ENCODE results near the gene NPIPA5. TPM values are rescaled to one million over a fixed set of nuclear protein-coding genes. Genes with fewer than 3 reads are reported as not detected.
A peak's percentile ranks its signal among the peaks of the same experiment; 100 is the strongest.
"Not testable (repeated sequence)": the region's sequence is repeated elsewhere in the genome, so short reads cannot be mapped to it uniquely, and the experiment has no call there.

Gene NPIPA5
- total RNA-seq, 1 donor from 2014 or later, result 0.79 TPM

DNA sequence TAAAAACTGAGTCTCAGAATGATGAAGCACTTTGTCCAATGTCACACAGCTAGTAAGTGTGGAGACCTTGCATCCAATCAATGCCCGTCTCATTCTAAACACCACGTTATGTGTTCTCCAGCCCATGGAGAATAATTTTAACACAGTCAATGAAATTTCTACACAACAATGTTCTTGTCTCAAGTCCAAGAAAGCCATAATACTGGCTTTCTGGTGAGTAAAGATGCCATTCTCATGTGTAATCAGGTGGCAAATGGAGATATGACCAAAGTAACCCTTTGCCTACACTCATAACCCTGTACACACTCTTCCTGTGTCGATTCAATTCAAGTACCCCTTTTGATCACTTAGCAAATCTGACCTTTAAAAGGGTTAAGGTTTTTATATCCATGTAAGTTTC is 4.7 kb upstream of the NPIPA5 start:
- peak; percentile 56 for DNase-seq (ENCODE audit: low read depth)
- H3K27me3 ChIP-seq (ENCODE audit: control insufficient read depth, insufficient read depth, low read length); H3K36me3 ChIP-seq (ENCODE audit: control insufficient read depth, insufficient read depth, low read length); H3K4me3 ChIP-seq (ENCODE audit: low read depth, low read length); FAIRE-seq: not testable (repeated sequence)

DNA sequence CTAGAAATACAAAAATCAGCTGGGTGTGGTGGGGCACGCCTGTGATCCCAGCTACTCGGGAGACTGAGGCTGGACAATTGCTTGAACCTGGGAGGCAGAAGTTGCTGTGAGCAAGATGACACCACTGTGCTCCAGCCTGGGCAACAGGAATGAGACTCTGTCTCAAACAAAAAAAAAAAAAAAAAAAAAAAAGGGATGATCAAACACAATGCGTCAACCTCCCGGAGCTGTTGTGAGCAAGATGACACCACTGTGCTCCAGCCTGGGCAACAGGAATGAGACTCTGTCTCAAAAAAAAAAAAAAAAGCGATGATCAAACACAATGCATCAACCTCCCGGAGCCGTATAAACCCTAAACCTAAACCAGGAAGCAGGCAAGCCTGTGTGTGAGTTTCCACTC is 20.6 kb downstream of the NPIPA5 start:
- H3K36me3 ChIP-seq (ENCODE audit: control insufficient read depth, insufficient read depth, low read length); FAIRE-seq; H3K4me3 ChIP-seq (ENCODE audit: low read depth, low read length); DNase-seq (ENCODE audit: low read depth); H3K27me3 ChIP-seq (ENCODE audit: control insufficient read depth, insufficient read depth, low read length): not testable (repeated sequence)

- H3K27me3 ChIP-seq (ENCODE audit: control insufficient read depth, insufficient read depth, low read length); H3K36me3 ChIP-seq (ENCODE audit: control insufficient read depth, insufficient read depth, low read length); FAIRE-seq; H3K4me3 ChIP-seq (ENCODE audit: low read depth, low read length); DNase-seq (ENCODE audit: low read depth): not testable (repeated sequence)
Measured at GRCh38 chr16:15354846-15355245, 23.2 kb downstream of the NPIPA5 start.

DNA sequence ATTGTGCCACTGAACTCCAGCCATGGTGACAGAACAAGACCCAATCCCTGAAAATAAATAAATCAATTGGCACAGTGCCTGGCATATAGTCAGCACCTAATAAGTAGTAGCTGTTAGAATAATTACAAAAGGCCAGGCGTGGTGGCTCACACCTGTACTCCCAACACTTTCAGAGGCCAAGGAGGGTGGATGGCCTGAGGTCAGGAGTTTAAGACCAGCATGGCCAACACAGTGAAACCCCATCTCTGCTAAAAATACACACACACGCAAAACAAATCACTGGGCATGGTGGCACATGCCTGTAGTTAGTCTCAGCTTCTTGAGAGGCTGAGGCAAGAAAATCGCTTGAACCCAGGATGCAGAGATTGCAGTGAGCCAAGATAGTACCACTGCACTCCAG is 25.2 kb downstream of the NPIPA5 start:
- FAIRE-seq; H3K27me3 ChIP-seq (ENCODE audit: control insufficient read depth, insufficient read depth, low read length); H3K4me3 ChIP-seq (ENCODE audit: low read depth, low read length); H3K36me3 ChIP-seq (ENCODE audit: control insufficient read depth, insufficient read depth, low read length); DNase-seq (ENCODE audit: low read depth): not testable (repeated sequence)

GRCh38 chr16:15351745-15352144 is 26.3 kb downstream of the NPIPA5 start:
- not testable (repeated sequence) for H3K27me3 ChIP-seq (ENCODE audit: control insufficient read depth, insufficient read depth, low read length); FAIRE-seq; H3K36me3 ChIP-seq (ENCODE audit: control insufficient read depth, insufficient read depth, low read length); DNase-seq (ENCODE audit: low read depth); H3K4me3 ChIP-seq (ENCODE audit: low read depth, low read length)

DNA sequence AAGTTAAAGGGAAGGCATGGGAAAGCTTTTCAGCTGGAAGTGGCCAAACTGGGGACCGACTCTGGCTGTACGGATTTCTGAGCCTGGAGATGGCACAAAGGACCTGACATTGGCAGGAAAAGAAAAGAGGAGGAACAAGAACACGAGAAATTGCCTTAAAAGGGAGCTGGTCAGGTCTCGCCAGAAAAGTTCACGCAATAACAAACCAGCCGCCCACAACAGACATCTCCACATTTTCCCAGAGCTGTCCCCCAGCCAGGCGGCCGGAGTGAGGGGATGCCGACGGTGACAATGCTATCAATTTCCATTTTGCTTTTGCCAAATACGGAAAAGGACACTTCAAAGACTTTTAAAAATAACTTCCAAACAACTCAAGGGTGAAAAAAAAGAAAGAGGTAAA is 26.8 kb downstream of the NPIPA5 start:
- H3K4me3 ChIP-seq (ENCODE audit: low read depth, low read length); DNase-seq (ENCODE audit: low read depth); FAIRE-seq; H3K27me3 ChIP-seq (ENCODE audit: control insufficient read depth, insufficient read depth, low read length); H3K36me3 ChIP-seq (ENCODE audit: control insufficient read depth, insufficient read depth, low read length): not testable (repeated sequence)

GRCh38 chr16:15348721-15349120 is 29.4 kb downstream of the NPIPA5 start:
- not testable (repeated sequence) for H3K36me3 ChIP-seq (ENCODE audit: control insufficient read depth, insufficient read depth, low read length); DNase-seq (ENCODE audit: low read depth); H3K27me3 ChIP-seq (ENCODE audit: control insufficient read depth, insufficient read depth, low read length); FAIRE-seq; H3K4me3 ChIP-seq (ENCODE audit: low read depth, low read length)

DNA sequence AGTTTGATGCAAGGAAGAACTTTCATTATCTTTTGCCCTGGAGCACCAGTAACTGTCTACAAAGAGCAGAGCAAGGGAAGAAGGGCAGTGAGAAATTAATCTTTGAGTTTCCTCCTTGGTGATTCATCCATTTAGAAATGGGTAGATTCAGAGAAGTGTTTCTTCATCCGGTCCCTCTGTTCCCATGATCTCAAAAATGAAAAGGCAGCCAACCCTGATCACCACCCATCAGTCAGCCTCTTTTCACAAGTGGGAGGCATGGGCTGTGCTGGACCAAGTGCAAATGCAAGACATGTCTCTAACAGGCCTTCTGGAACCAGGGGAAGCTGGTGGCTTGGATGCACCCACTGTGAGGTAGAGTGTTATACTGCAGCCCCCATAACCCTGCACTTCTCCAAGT is 35.8 kb downstream of the NPIPA5 start:
- not testable (repeated sequence) for H3K36me3 ChIP-seq (ENCODE audit: control insufficient read depth, insufficient read depth, low read length); FAIRE-seq; H3K27me3 ChIP-seq (ENCODE audit: control insufficient read depth, insufficient read depth, low read length); DNase-seq (ENCODE audit: low read depth); H3K4me3 ChIP-seq (ENCODE audit: low read depth, low read length)

DNA sequence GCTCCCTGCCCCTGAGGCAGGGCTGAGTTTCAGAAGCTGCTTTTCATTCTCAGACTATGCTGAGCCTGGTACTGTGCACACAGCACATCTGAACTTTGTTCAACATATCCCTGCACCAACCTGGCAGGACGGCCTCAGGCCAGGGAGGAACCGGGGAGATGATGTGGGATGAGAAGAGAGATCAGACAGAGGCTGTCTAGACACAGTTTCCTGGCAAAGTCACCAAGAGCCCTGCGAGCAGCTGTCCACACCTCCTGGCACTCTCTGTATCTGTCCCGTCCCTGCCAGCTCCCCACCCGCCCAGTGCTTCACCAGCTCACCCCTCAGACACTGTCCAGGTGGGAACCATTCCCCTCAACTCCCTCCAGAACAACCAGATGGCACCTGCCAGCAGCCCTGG is 39.1 kb downstream of the NPIPA5 start:
- H3K27me3 ChIP-seq (ENCODE audit: control insufficient read depth, insufficient read depth, low read length); FAIRE-seq; H3K4me3 ChIP-seq (ENCODE audit: low read depth, low read length); H3K36me3 ChIP-seq (ENCODE audit: control insufficient read depth, insufficient read depth, low read length); DNase-seq (ENCODE audit: low read depth): not testable (repeated sequence)

- not testable (repeated sequence) for DNase-seq (ENCODE audit: low read depth); FAIRE-seq; H3K27me3 ChIP-seq (ENCODE audit: control insufficient read depth, insufficient read depth, low read length); H3K36me3 ChIP-seq (ENCODE audit: control insufficient read depth, insufficient read depth, low read length); H3K4me3 ChIP-seq (ENCODE audit: low read depth, low read length)
Measured at GRCh38 chr16:15337974-15338605, 40.0 kb downstream of the NPIPA5 start.

DNA sequence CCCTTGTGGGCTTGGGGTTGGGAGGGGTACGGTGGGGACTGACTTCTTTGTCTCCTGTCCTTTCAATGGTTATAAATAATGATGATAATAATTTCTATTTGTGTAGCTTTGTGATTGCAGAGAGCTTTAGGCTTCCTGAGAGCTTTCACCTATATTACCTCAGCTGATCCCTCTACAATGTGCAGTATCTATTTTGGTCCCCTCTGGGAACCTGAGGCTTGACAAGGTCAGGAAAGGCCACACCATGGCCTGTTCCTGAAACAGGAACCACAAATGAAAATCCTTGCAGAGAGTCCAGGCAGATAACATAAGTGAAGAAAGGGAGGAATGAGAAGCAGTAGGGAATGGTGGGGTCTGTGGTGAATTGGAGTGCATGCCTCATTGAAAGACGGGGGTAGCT is 42.5 kb downstream of the NPIPA5 start:
- not testable (repeated sequence) for FAIRE-seq; DNase-seq (ENCODE audit: low read depth); H3K4me3 ChIP-seq (ENCODE audit: low read depth, low read length); H3K27me3 ChIP-seq (ENCODE audit: control insufficient read depth, insufficient read depth, low read length); H3K36me3 ChIP-seq (ENCODE audit: control insufficient read depth, insufficient read depth, low read length)

- not testable (repeated sequence) for H3K27me3 ChIP-seq (ENCODE audit: control insufficient read depth, insufficient read depth, low read length); H3K4me3 ChIP-seq (ENCODE audit: low read depth, low read length); DNase-seq (ENCODE audit: low read depth); H3K36me3 ChIP-seq (ENCODE audit: control insufficient read depth, insufficient read depth, low read length); FAIRE-seq
Measured at GRCh38 chr16:15333969-15334368, 44.1 kb downstream of the NPIPA5 start.

GRCh38 chr16:15330978-15331377 is 47.1 kb downstream of the NPIPA5 start:
- not testable (repeated sequence) for FAIRE-seq; DNase-seq (ENCODE audit: low read depth); H3K4me3 ChIP-seq (ENCODE audit: low read depth, low read length); H3K27me3 ChIP-seq (ENCODE audit: control insufficient read depth, insufficient read depth, low read length); H3K36me3 ChIP-seq (ENCODE audit: control insufficient read depth, insufficient read depth, low read length)

DNA sequence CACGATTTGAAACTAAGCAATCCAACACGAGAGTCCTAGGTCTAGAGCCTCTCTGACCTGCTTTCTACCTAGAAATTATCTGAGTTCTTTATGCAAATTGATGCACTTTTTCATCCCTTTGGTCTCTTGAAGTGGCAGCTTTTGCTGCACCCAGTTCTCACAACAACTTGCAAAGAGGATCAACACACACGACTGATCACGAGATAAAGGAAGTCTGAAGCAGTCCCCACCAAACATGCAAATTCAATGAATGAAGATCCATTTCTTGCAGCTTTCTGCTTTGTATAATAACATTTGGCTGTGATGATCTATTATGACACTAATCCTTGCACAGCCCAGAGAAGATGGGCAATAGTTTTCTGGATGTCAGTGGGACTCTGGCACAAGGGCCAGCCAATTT is 53.1 kb downstream of the NPIPA5 start:
- FAIRE-seq; H3K36me3 ChIP-seq (ENCODE audit: control insufficient read depth, insufficient read depth, low read length); DNase-seq (ENCODE audit: low read depth); H3K4me3 ChIP-seq (ENCODE audit: low read depth, low read length); H3K27me3 ChIP-seq (ENCODE audit: control insufficient read depth, insufficient read depth, low read length): not testable (repeated sequence)

GRCh38 chr16:15323373-15323772 is 54.7 kb downstream of the NPIPA5 start:
- DNase-seq (ENCODE audit: low read depth); H3K4me3 ChIP-seq (ENCODE audit: low read depth, low read length); H3K36me3 ChIP-seq (ENCODE audit: control insufficient read depth, insufficient read depth, low read length); H3K27me3 ChIP-seq (ENCODE audit: control insufficient read depth, insufficient read depth, low read length); FAIRE-seq: not testable (repeated sequence)
